ENCODE results near the gene HDAC3. TPM values are rescaled to one million over a fixed set of nuclear protein-coding genes. Genes with fewer than 3 reads are reported as not detected.
A peak's percentile ranks its signal among the peaks of the same experiment; 100 is the strongest.

HDAC3 gene
- 10 to 100 TPM; 67.7 to 79.2 TPM for total RNA-seq
- 45.0 to 91.8 reads per million in 2 donors for total RNA-seq

DNA sequence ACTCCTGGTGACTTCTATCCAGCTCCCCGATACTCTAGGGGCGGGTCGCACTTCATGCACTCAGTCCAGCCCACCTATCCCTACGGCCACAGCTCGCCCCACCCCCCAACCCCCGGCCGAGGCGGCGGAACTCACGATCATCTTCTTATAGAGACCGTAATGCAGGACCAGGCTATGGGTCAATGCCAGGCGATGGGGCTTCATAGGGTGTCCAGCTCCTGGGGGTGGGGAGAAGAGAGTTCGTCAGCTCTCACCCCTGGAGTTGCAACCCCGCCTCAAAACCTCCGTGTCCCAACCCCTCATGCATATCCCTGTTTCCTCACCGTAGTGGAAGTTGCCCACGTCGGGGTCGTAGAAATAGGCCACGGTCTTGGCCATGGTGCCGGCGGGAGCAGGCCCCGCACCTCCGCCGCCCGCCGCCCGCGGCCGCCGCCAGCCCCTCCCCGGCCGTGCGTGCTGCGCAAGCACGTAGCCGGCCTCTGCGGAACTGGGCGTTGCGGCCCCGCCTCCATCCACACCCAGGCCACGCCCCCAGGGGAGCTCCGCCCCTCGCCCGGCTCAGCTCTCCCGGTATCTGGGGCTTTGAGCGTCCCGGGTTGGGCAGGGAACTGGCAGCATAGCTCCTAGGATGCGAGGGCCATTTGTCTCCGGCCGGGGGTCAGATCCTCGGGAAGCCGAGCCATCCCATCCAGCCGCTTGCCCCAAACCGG, at the start of gene HDAC3, which contains the start of gene RELL2:
Gene HDAC3, minus strand, starts transcription at position 437 of the 710 bp plus-strand sequence. Its CDS starts 59 bp downstream, at position 378.
Gene RELL2, plus strand, starts transcription at position 585 of the 710 bp plus-strand sequence. CDS start 1,229 bp downstream, outside the sequence.
- H3K4me1 Mint-ChIP-seq, result peaks cover 38% of the 10 kb centered on the region
- DNase-seq (peak; percentile 92 to 97 (median 93)), ATAC-seq (peak; percentile 91)
- peak within 1 kb of the TSS; percentile 91 for H3K4me3 Mint-ChIP-seq
- no peaks in the 10 kb centered on the region for H3K9me3 ChIP-seq (ENCODE audit: control insufficient read depth, low read length, poor library complexity, severe bottlenecking)
- peak within 1 kb of the TSS; percentile 92 for H3K27ac Mint-ChIP-seq
- no peaks in the 10 kb centered on the region for H3K27me3 Mint-ChIP-seq
- peaks cover 9% of the 10 kb centered on the region for H3K36me3 Mint-ChIP-seq (ENCODE audit: low read depth)

DNA sequence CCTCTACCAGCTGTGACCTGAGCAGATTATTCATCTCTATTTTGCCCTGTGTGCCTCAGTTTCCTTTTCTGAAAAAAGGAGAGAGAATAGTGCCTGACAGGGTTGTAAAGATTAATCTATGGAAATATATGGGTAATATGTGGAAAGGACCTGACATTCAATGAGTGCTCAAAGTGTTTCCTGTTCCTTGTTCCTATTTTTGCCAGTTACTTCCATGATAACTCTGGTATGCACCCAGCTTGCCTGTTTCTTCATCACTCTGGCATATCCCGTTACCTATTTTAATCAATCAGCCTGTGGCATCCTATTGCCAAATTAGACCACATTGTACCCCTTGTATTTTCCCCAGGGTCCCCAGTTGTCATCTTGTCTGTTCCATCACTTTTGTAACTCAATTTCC, 48.9 kb upstream of the HDAC3 start:
- Mint-ChIP-seq H3K36me3 (ENCODE audit: low read depth) (no peaks in the 10 kb centered on the region), H3K4me3 (no peak overlapping the region), H3K4me1 (peaks cover 20% of the 10 kb centered on the region), H3K27ac (peak overlapping the region; percentile 51), H3K27me3 (peaks cover 19% of the 10 kb centered on the region)
- ATAC-seq (no peak), DNase-seq (no peak)
- H3K9me3 ChIP-seq (ENCODE audit: control insufficient read depth, low read length, poor library complexity, severe bottlenecking), result no peaks in the 10 kb centered on the region

GRCh38 chr5:141683596-141684141, 47.0 kb upstream of the HDAC3 start:
- DNase-seq, result no peak
- Mint-ChIP-seq H3K4me1 (peaks cover 24% of the 10 kb centered on the region), H3K36me3 (ENCODE audit: low read depth) (no peaks in the 10 kb centered on the region), H3K27me3 (peaks cover 4% of the 10 kb centered on the region), H3K4me3 (no peak overlapping the region), H3K27ac (peak overlapping the region; percentile 24)
- no peak for ATAC-seq
- H3K9me3 ChIP-seq (ENCODE audit: control insufficient read depth, low read length, poor library complexity, severe bottlenecking), result no peaks in the 10 kb centered on the region

DNA sequence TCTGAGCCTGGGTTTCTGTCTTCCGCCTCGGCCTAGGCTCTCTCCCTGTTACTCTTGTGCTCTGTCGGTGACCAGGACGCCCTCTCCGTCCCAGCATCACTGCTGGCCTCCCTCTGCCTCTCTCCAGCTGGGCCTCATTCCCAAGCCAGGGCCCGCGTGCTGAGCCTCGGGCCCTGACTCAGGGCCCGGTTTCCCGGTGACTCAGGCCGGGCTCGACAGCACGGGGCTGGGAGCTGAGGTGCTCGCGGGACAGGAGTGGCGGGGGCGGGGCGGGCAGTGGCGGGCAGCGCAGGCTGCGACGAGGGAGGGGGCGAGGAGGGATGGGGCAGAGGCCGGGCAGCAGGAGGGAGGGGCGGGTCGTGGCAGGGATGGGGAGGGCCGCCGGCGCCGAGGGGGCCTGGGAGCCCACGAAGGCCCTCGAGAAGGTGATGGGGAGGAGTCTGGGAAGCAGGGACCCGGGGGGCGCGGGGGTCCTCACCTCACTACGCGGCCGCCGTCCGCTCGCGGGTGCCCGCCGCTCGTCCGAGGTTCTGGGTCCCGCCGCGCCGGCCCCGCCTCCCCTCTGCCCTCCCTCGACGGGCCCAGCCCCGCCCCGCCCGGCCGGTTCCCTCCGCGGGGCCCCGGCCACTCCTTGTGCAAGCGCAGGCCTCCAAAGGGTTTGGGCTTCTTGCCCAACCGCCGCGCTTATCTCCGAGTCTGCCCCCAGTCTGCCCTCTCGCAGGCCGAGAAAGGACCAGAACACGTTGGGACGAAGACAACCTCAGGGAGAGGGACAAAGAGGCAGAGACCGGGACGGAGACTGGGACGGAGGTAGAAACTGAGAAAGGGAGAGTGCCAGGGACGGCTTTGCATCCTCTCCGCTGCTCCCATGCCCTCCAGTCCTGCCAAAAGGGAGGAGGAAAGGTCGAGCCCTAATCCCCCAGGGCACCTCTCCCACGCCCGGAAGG, 45.3 kb upstream of the HDAC3 start, which contains the start of gene ARAP3:
Gene ARAP3, minus strand, starts transcription at position 536 of the 947 bp plus-strand sequence. CDS start 1,744 bp downstream, outside the sequence.
- ATAC-seq (peak; percentile 74), DNase-seq (peak in 1 of 3 donors; percentile 44)
- Mint-ChIP-seq H3K4me3 (peak within 1 kb of the TSS; percentile 86), H3K4me1 (peaks cover 26% of the 10 kb centered on the region), H3K36me3 (ENCODE audit: low read depth) (no peaks in the 10 kb centered on the region), H3K27me3 (no peaks in the 10 kb centered on the region), H3K27ac (peak within 1 kb of the TSS; percentile 24)
- no peaks in the 10 kb centered on the region for H3K9me3 ChIP-seq (ENCODE audit: control insufficient read depth, low read length, poor library complexity, severe bottlenecking)

DNA sequence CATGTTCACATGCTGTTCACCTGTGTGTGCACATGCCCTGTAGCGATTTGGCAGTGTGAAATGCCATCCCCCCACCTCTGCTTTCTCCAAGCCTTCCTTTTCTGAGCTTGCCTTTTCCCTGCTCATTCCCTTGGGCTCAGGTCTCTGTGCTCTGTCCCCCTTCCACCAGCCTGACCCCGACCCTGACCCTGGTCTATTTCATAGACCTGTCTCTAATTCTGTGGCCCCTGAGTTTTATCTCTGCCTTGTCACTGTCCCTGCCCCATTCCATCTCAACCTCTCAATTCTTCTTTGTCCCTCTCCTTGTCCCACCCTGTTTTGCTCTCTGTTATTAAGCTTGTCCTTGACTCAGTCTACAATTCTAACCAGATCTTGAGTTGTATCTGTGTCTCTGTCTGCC, 44.6 kb upstream of the HDAC3 start:
- H3K4me3 Mint-ChIP-seq, result peak overlapping the region; percentile 86
- no peaks in the 10 kb centered on the region for H3K9me3 ChIP-seq (ENCODE audit: control insufficient read depth, low read length, poor library complexity, severe bottlenecking)
- H3K36me3 Mint-ChIP-seq (ENCODE audit: low read depth), result no peaks in the 10 kb centered on the region
- peaks cover 23% of the 10 kb centered on the region for H3K4me1 Mint-ChIP-seq
- no peak overlapping the region for H3K27ac Mint-ChIP-seq
- H3K27me3 Mint-ChIP-seq, result no peaks in the 10 kb centered on the region
- DNase-seq, result no peak
- no peak for ATAC-seq

DNA sequence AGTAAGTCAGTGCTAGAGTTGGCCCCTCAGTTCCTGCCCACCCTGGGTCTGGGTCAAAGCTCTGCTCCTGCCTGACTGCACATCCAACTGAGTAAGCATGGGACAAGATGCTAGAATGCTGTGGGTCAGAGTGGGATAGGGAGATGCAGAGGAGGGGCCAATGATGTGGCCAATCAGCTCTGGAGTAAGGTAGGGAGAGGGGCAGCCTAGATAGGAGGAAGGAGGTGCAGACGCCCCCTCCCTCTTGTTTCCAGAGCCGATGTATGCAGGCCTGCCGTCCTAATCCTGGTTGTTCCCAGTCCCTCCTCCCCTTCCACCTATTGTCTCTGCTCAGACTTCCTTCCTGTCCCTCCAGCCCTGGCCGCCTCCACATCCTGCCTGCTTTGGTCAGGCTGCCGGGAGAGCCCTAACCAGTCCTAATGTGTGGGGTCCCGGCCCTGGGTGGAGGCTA, 44.1 kb upstream of the HDAC3 start:
- no peaks in the 10 kb centered on the region for H3K27me3 Mint-ChIP-seq
- ATAC-seq, result no peak
- no peak for DNase-seq
- no peaks in the 10 kb centered on the region for H3K9me3 ChIP-seq (ENCODE audit: control insufficient read depth, low read length, poor library complexity, severe bottlenecking)
- no peaks in the 10 kb centered on the region for H3K36me3 Mint-ChIP-seq (ENCODE audit: low read depth)
- H3K4me1 Mint-ChIP-seq, result peaks cover 23% of the 10 kb centered on the region
- peak overlapping the region; percentile 86 for H3K4me3 Mint-ChIP-seq
- H3K27ac Mint-ChIP-seq, result no peak overlapping the region

DNA sequence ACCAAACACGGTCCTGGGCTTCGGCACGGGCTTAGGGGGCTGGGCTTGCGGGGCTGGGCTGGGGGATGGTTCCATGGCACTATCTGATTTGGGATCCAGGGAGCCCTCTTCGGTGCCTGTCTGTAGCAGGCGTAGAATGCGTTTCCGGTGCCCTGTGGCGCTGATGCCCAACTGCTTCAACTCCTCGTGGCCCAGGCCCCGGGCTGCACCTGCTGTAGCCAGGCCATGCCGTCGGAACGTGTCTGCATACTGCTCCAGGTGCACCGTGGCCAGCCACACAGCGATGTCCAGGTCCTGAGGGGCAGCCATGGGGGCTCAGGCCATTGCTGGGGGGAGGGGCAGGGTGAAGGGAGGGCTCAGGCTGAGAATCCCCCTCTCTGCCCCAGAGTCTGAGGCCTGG, 43.5 kb upstream of the HDAC3 start:
- no peaks in the 10 kb centered on the region for H3K9me3 ChIP-seq (ENCODE audit: control insufficient read depth, low read length, poor library complexity, severe bottlenecking)
- Mint-ChIP-seq H3K4me3 (no peak overlapping the region), H3K27me3 (no peaks in the 10 kb centered on the region), H3K4me1 (peaks cover 23% of the 10 kb centered on the region), H3K27ac (no peak overlapping the region), H3K36me3 (ENCODE audit: low read depth) (no peaks in the 10 kb centered on the region)
- ATAC-seq (no peak), DNase-seq (no peak)

DNA sequence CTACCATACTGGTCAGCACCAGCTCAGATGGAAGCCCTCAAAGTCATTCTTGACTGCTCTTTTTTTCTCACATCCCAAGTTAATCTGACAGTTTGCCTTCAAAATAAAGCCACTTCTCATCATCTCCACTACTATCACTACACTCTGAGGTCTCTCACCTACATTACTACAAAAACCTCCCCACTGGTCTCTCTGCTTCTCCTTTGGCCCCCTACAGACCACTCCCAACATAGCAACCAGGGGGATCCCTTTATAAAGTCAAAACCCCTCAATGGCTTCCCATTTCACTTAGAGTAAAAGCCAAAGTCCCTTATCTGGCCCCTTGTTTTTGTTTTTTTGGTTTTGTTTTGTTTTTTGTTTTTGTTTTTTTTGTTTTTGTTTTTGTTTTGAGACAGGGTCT, 40.8 kb upstream of the HDAC3 start:
- no peak for DNase-seq
- no peaks in the 10 kb centered on the region for H3K9me3 ChIP-seq (ENCODE audit: control insufficient read depth, low read length, poor library complexity, severe bottlenecking)
- Mint-ChIP-seq H3K27me3 (no peaks in the 10 kb centered on the region), H3K27ac (no peak overlapping the region), H3K4me3 (no peak overlapping the region), H3K36me3 (ENCODE audit: low read depth) (no peaks in the 10 kb centered on the region), H3K4me1 (peaks cover 15% of the 10 kb centered on the region)
- no peak for ATAC-seq

DNA sequence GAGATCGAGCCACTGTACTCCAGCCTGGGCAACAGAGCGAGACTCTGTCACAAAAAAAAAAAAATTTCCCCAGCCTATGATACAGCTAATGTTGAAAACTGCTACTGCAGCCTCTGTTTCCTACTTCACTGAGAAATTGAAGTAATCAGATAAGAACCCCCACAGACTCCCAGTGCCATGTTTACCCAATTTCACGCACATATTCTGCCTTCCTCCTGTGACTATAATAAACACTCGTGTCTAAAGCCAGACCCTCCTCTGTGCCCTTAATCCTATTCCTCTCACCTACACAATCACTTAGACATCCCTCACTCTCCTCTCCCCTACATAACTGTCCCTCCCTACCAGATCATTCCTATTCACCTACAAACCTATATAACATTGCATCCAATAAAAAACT, 39.0 kb upstream of the HDAC3 start:
- Mint-ChIP-seq H3K4me1 (peaks cover 6% of the 10 kb centered on the region), H3K4me3 (no peak overlapping the region), H3K36me3 (ENCODE audit: low read depth) (no peaks in the 10 kb centered on the region), H3K27me3 (no peaks in the 10 kb centered on the region), H3K27ac (no peak overlapping the region)
- no peak for DNase-seq
- ATAC-seq, result no peak
- H3K9me3 ChIP-seq (ENCODE audit: control insufficient read depth, low read length, poor library complexity, severe bottlenecking), result no peaks in the 10 kb centered on the region

- Mint-ChIP-seq H3K27ac (no peak overlapping the region), H3K36me3 (ENCODE audit: low read depth) (no peaks in the 10 kb centered on the region), H3K4me3 (no peak overlapping the region), H3K27me3 (peaks cover under 1% of the 10 kb centered on the region), H3K4me1 (peaks cover 6% of the 10 kb centered on the region)
- H3K9me3 ChIP-seq (ENCODE audit: control insufficient read depth, low read length, poor library complexity, severe bottlenecking), result no peaks in the 10 kb centered on the region
- DNase-seq, result no peak
- ATAC-seq, result no peak
Measured at GRCh38 chr5:141674747-141675146, 38.1 kb upstream of the HDAC3 start.

DNA sequence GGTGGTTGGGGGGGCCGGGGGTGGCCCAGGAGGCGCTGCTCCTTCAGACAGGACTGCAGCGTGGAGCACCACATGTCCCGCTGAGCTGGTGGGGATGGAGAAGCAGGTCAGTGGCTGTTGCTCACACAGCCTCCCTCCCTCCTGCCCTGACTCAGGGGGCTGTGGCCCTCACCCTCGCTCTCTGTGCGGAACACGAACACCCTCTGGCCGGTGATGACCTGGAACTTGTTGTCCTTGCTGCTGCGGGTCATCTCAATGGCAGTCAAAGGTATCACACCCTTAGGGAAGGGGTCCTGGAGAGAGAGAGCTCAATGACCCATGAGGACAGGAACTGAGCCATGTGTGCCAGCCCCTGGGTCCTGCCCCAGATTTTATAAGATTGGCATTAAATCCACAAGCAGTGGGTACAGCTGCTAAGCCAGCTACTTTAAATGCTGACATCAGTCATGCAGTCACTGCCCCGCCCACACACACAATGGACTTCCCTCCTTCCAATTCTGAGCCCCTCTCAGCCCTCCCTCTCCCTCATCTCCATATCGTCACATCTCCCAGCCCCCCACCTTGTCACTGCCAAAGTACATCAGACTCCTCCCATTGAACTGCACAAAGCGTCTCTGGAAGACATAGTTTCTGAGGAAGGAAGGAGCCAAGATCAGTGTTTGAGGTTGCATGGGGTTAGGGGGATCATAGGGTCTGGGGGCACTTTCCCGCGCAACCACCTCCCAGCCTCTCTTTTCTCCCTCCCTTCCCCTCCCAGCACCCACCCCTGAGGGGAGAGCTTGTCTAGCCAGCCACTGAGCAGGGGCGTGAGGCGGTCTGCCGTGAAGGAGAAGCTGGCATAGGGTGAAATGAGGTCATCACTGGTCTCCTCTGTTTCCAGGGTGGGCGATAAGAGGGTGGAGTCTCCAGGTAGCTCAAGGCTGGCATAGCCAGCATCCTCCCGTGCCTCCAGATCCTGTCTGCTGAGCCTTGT, 36.5 kb upstream of the HDAC3 start:
- DNase-seq (no peak), ATAC-seq (no peak)
- Mint-ChIP-seq H3K36me3 (ENCODE audit: low read depth) (no peaks in the 10 kb centered on the region), H3K4me3 (no peak overlapping the region), H3K27me3 (peaks cover 6% of the 10 kb centered on the region), H3K27ac (no peak overlapping the region), H3K4me1 (peaks cover 8% of the 10 kb centered on the region)
- H3K9me3 ChIP-seq (ENCODE audit: control insufficient read depth, low read length, poor library complexity, severe bottlenecking), result no peaks in the 10 kb centered on the region
